ACHN (cell line): ENCODE data around the gene TBX3.

Source experiments
- DNase-seq: peaks from one replicate; pipeline ENCODE4 v3.0.0-alpha.2; 2015
- in situ Hi-C: cut with HindIII; loops from 2 replicates; pipeline ENCODE4 v1.10.0; 2017; ENCODE audit warnings: low sequenced_read_pairs, low pct_ligation_motif_present, low pct_unique_long_range_greater_than_20kb

TBX3 gene

GRCh38 chr12:114685869-114686268, 1.9 kb upstream of the TBX3 start:
- no peak for DNase-seq
- in situ Hi-C loops, result no loop called here

- no peak for DNase-seq
- in situ Hi-C loops, result no loop called here
Observed at GRCh38 chr12:114685320-114685781, 1.4 kb upstream of the TBX3 start.

- no peak for DNase-seq
- in situ Hi-C loops, result no loop called here
Observed at GRCh38 chr12:114684870-114685273, 897 bp upstream of the TBX3 start.

- in situ Hi-C loops, result no loop called here
- DNase-seq, result no peak
Observed at GRCh38 chr12:114683709-114684097, 272 bp downstream of the TBX3 start.

- in situ Hi-C loops, result no loop called here
Observed at GRCh38 chr12:114682785-114683708, 928 bp downstream of the TBX3 start.

GRCh38 chr12:114682106-114682784, 1.7 kb downstream of the TBX3 start:
- in situ Hi-C loops, result no loop called here
- DNase-seq, result no peak

More at GRCh38 chr12:114682785-114683708, 928 bp downstream of the TBX3 start:
- DNase-seq, result peak; percentile 56

GRCh38 chr12:114681116-114681871, 2.7 kb downstream of the TBX3 start:
- no peak for DNase-seq
- in situ Hi-C loops, result no loop called here

GRCh38 chr12:114680604-114681069, 3.3 kb downstream of the TBX3 start:
- in situ Hi-C loops, result no loop called here
- DNase-seq, result no peak

GRCh38 chr12:114679942-114680341, 4.0 kb downstream of the TBX3 start:
- no peak for DNase-seq
- in situ Hi-C loops, result no loop called here

GRCh38 chr12:114679452-114679875, 4.5 kb downstream of the TBX3 start:
- in situ Hi-C loops, result no loop called here
- DNase-seq, result no peak

- no peak for DNase-seq
- in situ Hi-C loops, result no loop called here
Observed at GRCh38 chr12:114678718-114679117, 5.3 kb downstream of the TBX3 start.

GRCh38 chr12:114678028-114678427, 5.9 kb downstream of the TBX3 start:
- no peak for DNase-seq
- in situ Hi-C loops, result no loop called here

GRCh38 chr12:114676142-114676741, 7.7 kb downstream of the TBX3 start:
- DNase-seq, result no peak
- in situ Hi-C loops, result no loop called here

- DNase-seq, result no peak
- in situ Hi-C loops, result no loop called here
Observed at GRCh38 chr12:114674251-114675047, 9.5 kb downstream of the TBX3 start.

- in situ Hi-C loops, result no loop called here
Observed at GRCh38 chr12:114673901-114674250, 10.1 kb downstream of the TBX3 start.

GRCh38 chr12:114673169-114673833, 10.7 kb downstream of the TBX3 start:
- in situ Hi-C loops, result no loop called here
- no peak for DNase-seq

More at GRCh38 chr12:114673901-114674250, 10.1 kb downstream of the TBX3 start:
- no peak for DNase-seq

- in situ Hi-C loops, result no loop called here
Observed at GRCh38 chr12:114672817-114673168, 11.2 kb downstream of the TBX3 start.

More at GRCh38 chr12:114672817-114673168, 11.2 kb downstream of the TBX3 start:
- no peak for DNase-seq
